H1 (cell line): Measurements from ENCODE around the gene MRPS31. TPM values are rescaled to one million over a fixed set of nuclear protein-coding genes. Genes with fewer than 3 reads are reported as not detected.

Experiments used
- ASH2L ChIP-seq: fragments of 200-600, 300-600 bp; sonication (generic); IDR thresholded peaks from one replicate; pipeline ENCODE4 v1.7.1; 2017; ENCODE audit warnings: low read length
- GABPA ChIP-seq: IDR thresholded peaks from 2 replicates; pipeline ENCODE4 v1.6.1; 2011; ENCODE audit warnings: mild to moderate bottlenecking, low read length, moderate library complexity, borderline replicate concordance; ENCODE audit not compliant: insufficient read depth
- SIN3A ChIP-seq, 2 experiments: IDR thresholded peaks in 1 of 2; conservative IDR thresholded peaks in 1 of 2; 2 replicates each; pipeline ENCODE4 v1.6.1; 2011 to 2012; ENCODE audit warnings: low read length in 2 of 2, improper control_type of control experiment in 1 of 2, low read depth in 1 of 2, mild to moderate bottlenecking in 1 of 2
- SIX5 ChIP-seq: IDR thresholded peaks from 2 replicates; pipeline ENCODE4 v1.6.1; 2011; ENCODE audit warnings: mild to moderate bottlenecking, low read depth, low read length
- SUZ12 ChIP-seq: fragments of 200-600 bp; sonication (generic); IDR thresholded peaks from 2 replicates; pipeline ENCODE4 v1.6.1; 2012; ENCODE audit warnings: mild to moderate bottlenecking, inconsistent platforms, low read length, moderate library complexity, mixed read lengths
- polyA plus RNA-seq, 7 experiments: library from polyadenylated mRNA; depleted of rRNA in 3 of 7; stranded (reverse) in 5 of 7; unstranded in 2 of 7; fragments of >200 nt in 5 of 7; fragments of 200-250 nt in 2 of 7; gene quantifications; 1 replicate in 5 of 7; 2 replicates in 1 of 7; 4 replicates in 1 of 7; pipeline versions ENCODE4 v1.2.1 to v1.2.3, GENCODE V29; 2011 to 2013; ENCODE audit warnings: missing spikeins in 2 of 7, mixed read lengths in 2 of 7
- total RNA-seq: library from RNA; stranded (reverse); fragmentation: NEBNext Ultra II Directional; extraction: Animal tissue kit (Norgen Biotek cat#: 25700); gene quantifications from 2 replicates; pipeline ENCODE4 v1.2.1, GENCODE V29; 2021

MRPS31 gene
- total and polyA plus RNA-seq, 2 of the 8 experiments (the other 6 are each of a cell fraction or from before 2014, with no cell fraction given) = 13.6 to 33.3 TPM

- TF ChIP-seq SUZ12 = no peak
- no peak for TF ChIP-seq ASH2L
- TF ChIP-seq SIX5 = no peak
- TF ChIP-seq GABPA = no peak
- TF ChIP-seq SIN3A (conservative IDR thresholded peaks at IDR 0.05 in 1 of 2, IDR thresholded peaks at IDR 0.05 in 1 of 2; ENCODE audit: low read depth in 1 of 2, low read length in 2 of 2) = no peak
Observed at GRCh38 chr13:40796649-40797048, 25.7 kb upstream of the MRPS31 start (continued).
